SU-DHL-6 (cell line): ENCODE data around the gene AXIN1.

Experiments used
- EZH2phosphoT487 ChIP-seq: fragments of 200-600 bp; sonication (generic), shearing (Covaris generic); conservative IDR thresholded peaks from 2 replicates; pipeline ENCODE4 v1.6.1; 2018; ENCODE audit warnings: mild to moderate bottlenecking, antibody characterized with exemption, low read length, moderate library complexity, mixed read lengths
- TF ChIP-seq, protein P1 (sequence below): fragments of 200-600 bp; sonication (generic); IDR thresholded peaks from one replicate; pipeline ENCODE4 v1.5.1; 2017; ENCODE audit warnings: antibody characterized with exemption, mild to moderate bottlenecking, low read length, moderate library complexity; ENCODE audit not compliant: insufficient read depth, poor library complexity, severe bottlenecking

DNA sequence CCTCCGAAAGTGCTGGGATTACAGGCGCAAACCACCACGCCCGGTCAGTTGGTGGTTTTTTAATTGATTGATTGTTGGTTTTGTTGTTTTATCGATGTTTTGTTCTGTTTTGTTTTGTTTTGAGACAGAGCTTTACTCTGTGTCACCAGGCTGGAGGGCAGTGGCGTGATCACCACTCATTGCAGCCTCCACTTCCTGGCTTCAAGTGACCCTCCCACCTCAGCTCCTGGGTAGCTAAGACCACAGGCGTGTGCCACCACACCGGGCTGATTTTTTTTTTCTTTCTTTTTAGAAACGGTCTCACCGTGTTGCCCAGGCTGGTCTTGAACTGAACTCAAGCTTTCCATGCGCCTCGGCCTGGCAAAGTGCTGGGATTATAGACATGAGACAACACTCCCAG lies 105.5 kb downstream of the AXIN1 start:
- TF ChIP-seq, protein P1, sequence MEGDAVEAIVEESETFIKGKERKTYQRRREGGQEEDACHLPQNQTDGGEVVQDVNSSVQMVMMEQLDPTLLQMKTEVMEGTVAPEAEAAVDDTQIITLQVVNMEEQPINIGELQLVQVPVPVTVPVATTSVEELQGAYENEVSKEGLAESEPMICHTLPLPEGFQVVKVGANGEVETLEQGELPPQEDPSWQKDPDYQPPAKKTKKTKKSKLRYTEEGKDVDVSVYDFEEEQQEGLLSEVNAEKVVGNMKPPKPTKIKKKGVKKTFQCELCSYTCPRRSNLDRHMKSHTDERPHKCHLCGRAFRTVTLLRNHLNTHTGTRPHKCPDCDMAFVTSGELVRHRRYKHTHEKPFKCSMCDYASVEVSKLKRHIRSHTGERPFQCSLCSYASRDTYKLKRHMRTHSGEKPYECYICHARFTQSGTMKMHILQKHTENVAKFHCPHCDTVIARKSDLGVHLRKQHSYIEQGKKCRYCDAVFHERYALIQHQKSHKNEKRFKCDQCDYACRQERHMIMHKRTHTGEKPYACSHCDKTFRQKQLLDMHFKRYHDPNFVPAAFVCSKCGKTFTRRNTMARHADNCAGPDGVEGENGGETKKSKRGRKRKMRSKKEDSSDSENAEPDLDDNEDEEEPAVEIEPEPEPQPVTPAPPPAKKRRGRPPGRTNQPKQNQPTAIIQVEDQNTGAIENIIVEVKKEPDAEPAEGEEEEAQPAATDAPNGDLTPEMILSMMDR: no peak
- no peak for TF ChIP-seq EZH2phosphoT487
